ENCODE data around the gene AKR7A3.
"Not testable (repeated sequence)": the region's sequence is repeated elsewhere in the genome, so short reads cannot be mapped to it uniquely, and the experiment has no call there.

Gene AKR7A3

DNA sequence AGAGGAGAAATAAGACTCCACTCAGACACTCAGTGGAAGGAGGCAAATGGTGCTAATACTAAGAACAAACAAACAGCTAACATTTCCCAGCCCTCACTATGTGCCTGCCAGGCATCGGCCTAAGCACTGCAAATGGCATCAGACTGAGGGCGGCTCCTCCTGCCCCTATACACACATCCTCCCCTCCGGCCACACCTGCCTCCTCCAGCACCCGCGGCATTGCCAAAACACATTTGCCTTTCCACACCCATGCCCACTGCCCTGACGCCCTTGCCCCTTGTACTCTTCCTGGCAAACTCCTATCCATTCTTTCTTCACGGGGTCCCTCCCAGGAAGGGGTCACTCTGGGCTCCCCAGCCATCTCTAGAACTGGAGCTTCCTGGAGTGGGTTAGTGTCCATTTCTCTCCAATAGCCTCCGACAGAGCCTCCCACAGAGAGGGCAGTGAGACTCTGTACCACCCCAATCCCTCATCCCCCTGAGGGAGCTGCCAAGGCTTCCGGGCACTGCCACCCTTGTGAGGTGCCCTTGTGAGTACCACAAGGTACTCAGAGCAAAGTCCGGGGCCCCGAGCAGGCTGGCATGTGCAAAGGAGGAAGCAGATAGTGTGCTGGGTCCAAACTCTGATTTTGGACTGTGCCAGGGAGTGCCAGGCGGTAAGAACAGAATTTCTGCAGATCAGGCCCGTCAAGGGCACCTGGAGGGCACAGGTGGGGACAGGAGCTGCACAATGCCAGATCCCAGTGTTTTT, 959 bp downstream of the AKR7A3 start:
- no peak for DNase-seq

DNA sequence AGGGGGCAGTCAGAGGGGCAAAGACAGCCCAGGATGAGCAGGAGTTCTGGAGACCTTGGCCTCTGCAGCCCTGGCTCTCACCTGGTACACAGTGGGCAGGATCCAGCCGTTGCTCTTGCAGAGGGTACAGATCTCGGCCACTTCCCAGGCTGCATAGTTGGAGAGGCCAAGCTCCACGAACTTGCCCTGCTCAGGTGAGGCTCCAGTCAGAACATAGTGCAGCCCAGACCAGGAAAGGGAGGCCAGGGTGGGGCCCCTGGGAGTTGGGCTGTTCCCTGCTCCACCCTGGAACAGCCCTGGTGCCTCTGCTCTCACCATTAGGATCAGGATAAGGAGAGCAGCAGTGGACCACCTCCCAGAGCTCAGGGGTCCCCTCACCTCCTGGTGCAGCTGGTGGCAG, 2.8 kb downstream of the AKR7A3 start:
- DNase-seq = not testable (repeated sequence)

DNA sequence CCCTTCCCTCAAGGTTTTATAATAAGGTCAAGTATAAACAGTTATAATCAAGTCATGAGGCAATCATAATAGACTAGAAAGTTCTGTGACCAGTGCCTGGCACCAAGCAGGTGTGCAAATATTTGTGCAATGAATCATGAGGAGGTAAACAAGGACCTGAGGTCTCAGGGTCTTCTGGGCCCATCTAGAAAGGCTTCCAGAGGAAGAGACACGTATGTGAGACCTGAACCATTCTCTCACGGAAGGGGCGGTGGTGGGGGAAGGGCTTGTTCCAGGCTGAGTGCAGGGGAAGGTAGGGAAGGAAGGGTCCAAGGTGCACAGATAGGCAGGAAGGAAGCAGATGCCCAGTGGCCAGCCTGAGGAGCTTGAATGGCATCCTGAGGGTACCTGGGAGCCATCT, 3.2 kb downstream of the AKR7A3 start:
- DNase-seq = not testable (repeated sequence)

DNA sequence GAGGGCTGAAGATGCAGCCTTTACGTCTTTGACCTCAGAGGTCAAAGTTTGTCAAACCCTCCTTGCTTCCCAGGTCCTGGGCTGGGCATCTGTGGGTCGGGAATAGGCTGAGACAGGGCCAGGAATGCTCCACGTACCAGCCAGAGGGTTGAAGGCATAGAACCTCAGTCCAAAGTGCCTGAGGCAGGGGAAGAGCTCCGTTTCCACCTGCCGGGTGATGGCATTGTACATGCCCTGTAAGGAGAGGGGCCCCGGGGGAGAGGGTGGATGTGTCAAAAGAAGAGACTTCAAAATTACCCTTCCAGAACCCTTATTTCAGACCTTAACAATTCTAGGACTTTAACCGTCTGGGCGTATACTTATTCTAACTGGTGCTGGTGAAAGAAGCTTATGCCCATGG, 3.7 kb downstream of the AKR7A3 start:
- no peak for DNase-seq

DNA sequence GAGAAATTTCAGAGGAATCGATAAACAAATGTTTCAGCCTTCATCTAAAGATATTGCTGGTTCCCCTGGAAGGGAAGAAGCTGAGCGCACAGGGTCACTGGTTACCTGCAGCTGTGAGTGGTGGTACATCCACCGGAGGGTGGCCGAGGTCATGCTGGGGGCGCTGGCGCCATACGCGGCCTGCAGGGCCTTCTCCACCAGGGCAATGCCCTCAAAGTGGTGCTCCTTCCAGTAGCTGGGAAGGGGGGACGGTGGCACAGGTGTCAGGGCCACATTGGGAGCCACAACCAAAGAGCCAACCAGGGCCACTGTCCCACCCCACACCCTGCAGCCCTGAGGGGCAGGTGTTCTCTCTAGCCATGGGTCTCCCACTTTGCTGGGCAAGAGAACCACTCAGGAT, 4.7 kb downstream of the AKR7A3 start:
- DNase-seq = no peak

DNA sequence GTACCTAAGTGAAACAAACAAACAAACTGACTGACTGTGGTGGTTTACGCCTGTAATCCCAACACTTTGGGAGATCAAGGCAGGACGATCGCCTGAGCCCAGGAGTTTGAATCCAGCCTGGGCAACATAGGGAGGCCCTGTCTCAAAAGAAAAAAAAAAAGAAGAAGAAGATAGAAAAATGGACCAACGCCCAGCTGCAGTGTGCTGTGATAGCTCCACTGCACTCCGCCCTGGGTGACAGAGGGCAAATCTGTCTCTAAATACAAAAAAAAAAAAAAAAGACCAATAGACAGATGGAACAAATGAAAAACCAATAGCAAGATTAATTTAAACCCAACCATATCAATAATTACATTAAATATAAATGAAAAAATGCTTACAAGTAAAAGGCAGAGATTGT, 13.9 kb downstream of the AKR7A3 start:
- no peak for DNase-seq

DNA sequence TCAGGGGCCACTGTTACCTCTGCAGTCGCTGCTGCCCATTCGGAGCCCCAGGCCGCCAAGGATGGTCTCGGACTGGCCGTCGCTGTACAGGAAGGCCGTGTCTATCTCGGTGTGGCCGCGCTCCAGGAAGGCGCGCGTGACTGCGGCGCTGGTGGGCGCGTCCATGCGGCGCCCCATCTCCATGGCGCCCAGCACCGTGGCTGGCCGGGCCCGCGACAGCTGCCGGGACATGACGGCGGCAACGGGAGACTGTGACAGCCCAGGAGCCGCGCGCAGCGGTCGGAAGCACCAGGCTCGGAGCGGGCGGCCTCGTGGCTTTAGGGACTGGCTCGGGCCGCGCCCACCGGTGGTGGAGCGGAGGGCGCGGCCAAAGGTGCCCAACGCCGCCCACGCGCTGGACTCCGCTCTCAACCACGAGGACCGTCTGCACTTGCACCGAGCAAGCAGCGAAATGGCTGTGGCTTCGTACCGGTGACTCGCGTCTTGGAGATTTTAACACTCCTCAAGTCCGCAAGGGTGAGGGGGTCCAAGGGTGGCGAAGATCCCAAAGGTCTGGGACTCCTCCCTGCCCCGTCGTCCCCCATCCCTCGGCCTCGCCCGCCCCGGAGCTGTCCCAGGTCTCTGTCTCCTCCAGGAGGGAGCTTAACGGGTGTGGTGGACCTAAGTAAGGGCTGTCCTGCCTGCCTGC, 14.6 kb downstream of the AKR7A3 start:
- DNase-seq = not testable (repeated sequence)

DNA sequence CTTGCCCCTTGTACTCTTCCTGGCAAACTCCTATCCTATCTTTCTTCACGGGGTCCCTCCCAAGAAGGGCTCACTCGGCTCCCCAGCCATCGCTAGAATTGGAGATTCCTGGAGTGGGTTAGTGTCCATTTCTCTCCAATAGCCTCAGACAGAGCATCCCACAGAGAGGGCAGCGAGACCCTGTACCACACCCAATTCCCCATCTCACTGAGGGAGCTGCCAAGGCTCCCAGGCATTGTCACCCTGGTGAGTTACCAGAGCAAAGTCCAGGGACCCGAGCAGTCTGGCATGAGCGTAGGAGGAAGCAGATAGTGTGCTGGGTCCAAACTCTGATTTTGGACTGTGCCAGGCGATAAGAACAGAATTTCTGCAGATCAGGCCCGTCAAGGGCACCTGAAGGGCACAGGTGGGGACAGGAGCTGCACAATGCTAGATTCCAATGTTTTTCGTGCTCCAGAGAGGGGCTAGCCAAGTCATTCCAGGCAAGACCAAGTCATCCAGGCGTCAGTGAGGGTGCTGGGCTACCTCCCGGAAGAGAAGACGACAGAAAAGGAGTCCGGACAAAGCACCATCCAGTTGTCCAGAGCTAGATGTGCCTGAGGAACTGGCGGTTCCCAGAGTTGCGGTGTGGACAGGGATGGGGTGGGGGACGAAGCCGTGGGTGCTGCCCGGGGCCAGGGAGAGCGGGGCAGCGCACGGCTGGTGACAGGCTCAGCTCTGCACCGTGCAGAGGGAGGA, 15.3 kb downstream of the AKR7A3 start:
- no peak for DNase-seq

DNA sequence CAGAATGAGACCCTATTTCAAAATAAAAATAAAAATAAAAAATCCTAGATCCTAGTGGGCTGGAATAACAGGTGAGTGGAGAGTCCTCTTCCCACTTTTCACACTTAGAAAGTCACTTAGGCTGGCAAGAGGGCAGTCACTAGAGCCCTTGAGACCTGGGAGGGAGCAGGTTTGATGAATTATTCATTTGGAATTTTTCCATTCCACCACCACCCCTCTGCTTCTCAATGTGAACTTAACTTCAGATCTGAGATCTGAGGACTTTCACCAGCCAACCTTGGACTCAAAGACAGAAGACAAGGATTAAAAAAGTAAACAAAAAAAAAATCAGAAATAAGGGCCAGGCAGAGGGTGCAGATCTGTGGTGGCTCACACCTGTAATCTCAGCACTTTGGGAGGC, 16.5 kb downstream of the AKR7A3 start:
- no peak for DNase-seq

DNA sequence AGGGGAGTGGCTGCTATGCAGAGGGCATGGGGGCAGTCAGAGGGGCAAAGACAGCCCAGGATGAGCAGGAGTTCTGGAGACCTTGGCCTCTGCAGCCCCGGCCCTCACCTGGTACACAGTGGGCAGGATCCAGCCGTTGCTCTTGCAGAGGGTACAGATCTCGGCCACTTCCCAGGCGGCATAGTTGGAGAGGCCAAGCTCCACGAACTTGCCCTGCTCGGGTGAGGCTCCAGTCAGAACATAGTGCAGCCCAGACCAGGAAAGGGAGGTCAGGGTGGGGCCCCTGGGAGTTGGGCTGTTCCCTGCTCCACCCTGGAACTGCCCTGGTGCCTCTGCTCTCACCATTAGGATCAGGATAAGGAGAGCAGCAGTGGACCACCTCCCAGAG, 18.2 kb downstream of the AKR7A3 start:
- not testable (repeated sequence) for DNase-seq

DNA sequence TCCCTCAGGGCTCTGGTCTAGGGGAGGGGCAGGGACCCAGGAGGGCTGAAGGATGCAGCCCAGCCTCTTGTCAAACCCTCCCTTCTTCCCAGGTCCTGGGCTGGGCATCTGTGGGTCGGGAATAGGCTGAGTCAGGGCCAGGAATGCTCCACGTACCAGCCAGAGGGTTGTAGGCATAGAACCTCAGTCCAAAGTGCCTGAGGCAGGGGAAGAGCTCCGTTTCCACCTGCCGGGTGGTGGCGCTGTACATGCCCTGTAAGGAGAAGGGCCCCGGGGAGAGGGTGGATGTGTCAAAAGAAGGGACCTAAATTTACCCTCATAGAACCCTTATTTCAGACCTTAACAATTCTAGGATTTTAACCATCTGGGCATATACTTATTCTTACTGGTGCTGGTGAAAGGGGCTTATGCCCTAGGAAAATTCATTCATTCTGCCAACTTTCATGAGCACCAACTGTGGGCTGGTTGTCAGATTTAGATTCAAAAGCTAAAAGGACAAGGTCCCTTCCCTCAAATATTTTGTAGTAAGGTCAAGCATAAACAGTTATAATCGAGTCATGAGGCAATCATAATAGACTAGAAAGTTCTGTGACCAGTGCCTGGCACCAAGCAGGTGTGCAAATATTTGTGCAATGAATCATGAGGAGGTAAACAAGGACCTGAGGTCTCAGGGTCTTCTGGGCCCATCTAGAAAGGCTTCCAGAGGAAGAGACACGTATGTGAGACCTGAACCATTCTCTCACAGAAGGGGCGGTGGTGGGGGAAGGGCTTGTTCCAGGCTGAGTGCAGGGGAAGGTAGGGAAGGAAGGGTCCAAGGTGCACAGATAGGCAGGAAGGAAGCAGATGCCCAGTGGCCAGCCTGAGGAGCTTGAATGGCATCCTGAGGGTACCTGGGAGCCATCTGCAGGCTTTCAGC, 18.9 kb downstream of the AKR7A3 start:
- not testable (repeated sequence) for DNase-seq

DNA sequence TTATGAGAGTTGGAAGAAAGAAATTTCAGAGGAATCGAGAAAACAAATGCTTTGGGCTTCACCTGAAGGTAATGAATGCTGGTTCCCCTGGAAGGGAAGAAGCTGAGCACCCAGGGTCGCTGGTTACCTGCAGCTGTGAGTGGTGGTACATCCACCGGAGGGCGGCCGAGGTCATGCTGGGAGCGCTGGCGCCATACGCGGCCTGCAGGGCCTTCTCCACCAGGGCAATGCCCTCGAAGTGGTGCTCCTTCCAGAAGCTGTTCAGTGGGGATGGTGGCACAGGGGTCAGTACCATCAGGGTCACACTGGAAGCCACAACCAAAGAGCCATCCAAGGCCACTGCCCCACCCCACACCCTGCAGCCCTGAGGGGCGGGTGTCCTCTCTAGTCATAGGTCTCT, 20.1 kb downstream of the AKR7A3 start:
- no peak for DNase-seq

DNA sequence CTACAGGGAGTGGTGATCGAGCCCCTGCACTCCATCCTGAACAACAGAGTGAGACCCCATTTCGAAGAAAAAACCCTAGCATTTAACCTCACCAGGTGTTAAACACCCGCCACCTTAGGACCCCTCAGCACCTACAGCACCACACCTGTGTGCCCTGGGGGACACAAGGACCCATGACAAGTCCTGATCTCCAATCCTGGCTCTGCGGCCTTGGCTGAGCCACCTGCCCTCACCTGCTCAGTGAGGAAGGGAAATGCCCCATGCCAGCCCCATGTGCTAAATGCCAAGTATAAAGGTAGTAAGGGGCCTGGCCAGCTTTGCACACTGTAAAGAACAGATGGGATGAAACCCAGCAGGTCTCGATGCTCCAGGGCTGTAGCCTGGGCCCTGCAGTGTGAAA, 25.8 kb downstream of the AKR7A3 start:
- DNase-seq = no peak

DNA sequence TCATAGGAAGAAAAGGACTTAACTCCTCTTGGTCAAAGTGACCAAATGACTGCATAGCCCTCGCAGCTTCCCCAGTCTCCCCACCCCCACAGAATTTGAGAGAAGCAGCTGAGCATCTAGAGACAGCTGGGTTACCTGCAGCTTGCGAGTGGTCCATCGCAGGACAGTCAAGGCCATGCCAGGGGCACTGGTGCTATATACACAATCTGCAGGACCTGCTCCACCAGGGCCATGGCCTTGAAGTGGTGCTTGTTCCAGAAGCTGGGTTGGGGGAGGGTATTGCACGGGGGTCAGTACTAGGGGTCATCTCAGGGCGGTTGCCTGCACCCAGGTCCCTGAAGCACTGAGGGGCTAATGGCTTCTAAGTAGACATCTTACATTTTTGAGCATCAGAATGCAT, 26.5 kb downstream of the AKR7A3 start:
- no peak for DNase-seq

DNA sequence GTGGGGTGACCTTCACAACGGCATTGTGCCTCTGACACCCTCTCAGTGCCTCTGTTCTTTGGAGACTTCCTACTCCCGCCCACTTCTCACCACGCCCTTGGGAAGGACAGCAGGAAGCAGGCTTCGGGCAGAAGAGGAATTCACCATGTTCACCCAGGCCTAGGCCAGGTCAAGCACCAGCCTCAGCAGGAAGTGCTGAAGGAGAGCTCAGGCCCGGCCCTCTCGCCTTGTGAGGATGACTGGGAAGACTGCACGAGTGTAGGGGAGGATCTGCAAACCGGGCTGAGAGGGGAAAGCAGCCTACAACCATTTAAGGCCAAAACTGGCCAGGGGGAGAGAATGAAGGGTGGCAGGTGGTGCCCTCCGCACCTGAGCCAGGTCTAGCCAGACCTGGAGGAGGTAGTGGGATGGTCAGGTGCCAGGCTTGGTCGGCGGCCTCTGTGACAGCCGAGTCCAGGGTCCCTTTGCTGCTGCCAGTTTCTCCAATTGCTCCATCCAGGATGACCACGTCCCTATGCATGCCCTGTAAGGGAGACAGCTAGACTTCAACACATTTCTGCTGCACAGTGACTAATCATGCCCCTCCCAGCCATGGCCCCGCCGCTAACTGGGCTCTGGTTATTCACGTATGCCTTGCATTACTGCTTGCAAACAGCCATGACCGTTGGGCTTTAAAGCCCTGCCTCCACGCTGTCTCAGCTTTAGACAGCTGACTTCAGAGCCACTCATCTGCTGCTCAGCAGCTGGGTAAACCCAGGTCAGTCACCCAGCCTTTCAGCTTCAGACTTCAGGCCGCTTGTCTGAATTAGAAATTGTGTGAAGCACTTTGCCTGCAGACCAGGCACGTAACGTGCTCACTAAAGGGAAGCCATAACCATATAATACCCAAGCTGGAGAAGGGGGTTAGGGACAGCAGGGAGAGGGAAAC, 28.1 kb downstream of the AKR7A3 start:
- no peak for DNase-seq

DNA sequence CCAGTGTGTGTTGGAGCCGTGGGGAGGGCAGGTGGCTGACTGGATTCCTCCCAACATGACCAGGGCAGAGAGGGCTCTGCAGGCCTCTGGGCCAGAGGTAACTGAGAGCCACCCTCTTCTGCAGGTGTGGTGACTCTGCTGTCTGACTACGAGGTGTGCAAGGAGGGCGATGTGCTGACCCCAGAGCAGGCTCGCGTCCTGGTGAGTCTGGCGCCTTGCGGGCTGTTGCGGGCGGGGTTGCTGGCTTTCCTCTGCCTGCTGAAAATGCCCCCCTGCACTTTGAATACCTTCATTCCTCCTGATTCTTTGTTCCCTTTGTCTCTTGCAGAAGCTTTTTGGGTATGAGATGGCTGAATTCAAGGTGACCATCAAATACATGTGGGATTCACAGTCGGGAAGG, 30.2 kb downstream of the AKR7A3 start:
- DNase-seq = no peak

DNA sequence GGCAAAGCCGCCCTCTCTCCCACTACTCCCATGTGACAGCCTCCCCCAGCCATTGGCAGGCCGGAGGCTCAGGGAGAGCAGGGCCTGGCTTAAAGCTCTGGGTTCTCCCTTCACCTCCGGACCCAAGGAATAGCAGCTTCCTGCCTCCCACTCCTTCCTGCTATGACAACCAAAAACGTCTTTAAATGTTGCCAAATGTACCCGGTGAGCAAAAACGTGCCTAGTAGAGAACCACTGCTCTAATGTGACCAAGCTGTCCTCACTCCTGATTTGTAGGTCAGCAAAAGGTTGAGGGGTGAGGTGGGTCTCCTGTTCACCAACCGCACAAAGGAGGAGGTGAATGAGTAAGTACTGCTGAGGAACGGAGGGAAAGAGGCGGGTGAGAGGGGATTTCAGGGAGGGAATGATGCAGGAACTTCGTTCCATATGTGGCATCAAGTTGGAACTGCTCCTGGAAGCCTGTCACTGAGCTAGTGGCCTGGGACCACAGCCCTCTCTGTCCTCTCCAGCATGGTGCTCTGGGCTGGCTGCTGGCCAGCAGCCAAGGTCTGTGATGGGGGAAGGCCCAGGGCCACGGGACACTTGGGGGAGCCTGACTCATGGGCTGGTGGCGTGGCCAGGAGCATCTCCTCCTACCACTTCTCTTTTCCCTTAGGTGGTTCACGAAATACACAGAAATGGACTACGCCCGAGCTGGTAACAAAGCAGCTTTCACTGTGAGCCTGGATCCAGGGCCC, 31.2 kb downstream of the AKR7A3 start:
- DNase-seq = no peak

DNA sequence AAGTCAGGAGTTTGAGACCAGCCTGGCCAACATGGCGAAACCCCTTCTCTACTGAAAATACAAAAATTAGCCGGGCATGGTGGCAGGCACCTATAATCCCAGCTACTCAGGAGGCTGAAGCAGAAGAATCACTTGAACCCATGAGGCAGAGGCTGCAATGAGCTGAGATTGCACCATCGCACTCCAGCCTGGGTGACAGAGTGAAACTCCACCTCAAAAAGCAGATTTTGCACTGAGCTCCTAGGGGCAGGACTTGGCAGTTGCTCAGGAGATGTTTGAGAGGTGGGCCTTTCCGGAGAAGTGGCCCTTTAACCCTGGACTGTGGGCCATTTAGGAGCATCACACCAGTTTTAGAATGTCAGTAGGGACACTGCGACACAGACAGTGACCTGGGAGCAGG, 32.3 kb downstream of the AKR7A3 start:
- not testable (repeated sequence) for DNase-seq

DNA sequence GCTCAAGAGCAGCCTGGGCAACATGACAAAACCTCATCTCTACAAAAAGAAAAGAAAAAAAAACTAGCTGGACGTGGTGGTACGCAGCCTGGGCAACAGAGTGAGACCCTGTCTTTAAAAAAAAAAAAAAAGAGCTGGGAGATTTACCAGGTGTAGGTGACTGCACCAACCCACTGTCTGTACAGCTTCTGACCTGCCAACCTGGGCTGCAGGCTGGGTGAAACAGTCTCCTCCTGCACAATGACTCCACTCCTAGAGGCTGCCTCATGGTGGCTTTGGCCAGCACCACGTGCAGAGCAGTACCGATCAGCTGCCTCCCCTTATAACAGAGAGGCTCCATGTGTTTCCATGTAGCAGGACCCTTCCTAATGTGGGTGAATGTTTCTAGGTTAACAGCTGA, 33.3 kb downstream of the AKR7A3 start:
- no peak for DNase-seq

DNA sequence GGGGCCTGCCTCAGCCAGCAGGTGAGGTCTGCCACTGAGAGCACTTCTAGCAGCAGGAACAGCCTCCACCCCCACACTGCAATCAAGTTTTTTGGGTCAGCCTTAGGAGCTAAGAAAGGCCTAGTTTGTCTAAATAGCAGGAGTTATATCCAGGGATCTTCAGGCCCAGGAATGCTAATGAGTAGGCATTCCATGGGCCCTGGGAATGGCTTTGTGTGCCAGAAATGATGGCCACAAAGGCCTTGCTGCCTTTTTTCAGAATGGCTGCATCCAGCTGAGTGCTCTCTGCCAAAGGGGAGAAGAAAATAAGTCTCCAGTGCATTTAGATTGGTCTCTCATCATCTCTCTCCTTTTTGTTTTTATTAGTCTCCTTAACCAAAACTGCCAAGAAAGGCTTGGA, 34.2 kb downstream of the AKR7A3 start:
- DNase-seq = no peak

Measured in DMS 273 treated with DMSO at 0.1 percent for 48 hours (cell line).